MM.1S (cell line): Measurements from ENCODE around the gene TMEM182.

ENCODE experiments used
- CTCF ChIP-seq: fragments of 300-600 bp; sonication (generic); IDR thresholded peaks from 2 replicates; pipeline ENCODE4 v1.5.1; 2016; ENCODE audit warnings: antibody characterized with exemption, low read length, mixed read lengths
- EZH2 ChIP-seq: fragments of 300-600 bp; sonication (generic); optimal IDR thresholded peaks from 2 replicates; pipeline ENCODE3; 2017; ENCODE audit warnings: low read depth, mild to moderate bottlenecking, antibody characterized with exemption, low read length, mixed read lengths
- EZH2phosphoT487 ChIP-seq: fragments of 300-600 bp; sonication (generic); IDR thresholded peaks from 2 replicates; pipeline ENCODE4 v1.6.1; 2018; ENCODE audit warnings: antibody characterized with exemption, low read length

GRCh38 chr2:102782187-102782586 lies 20.4 kb downstream of the TMEM182 start:
- no peak for TF ChIP-seq CTCF
- TF ChIP-seq EZH2phosphoT487 = no peak
- no peak for TF ChIP-seq EZH2
